CD4-positive, alpha-beta T cell treated with Interleukin-4 for 4 hours (primary cell): Measurements from ENCODE around the gene USP47.
"Not testable (repeated sequence)": the region's sequence is repeated elsewhere in the genome, so short reads cannot be mapped to it uniquely, and the experiment has no call there.

ENCODE experiments used
- DNase-seq: peaks from one replicate; pipeline ENCODE4 v3.0.0-alpha.2; 2020

Gene USP47

DNA sequence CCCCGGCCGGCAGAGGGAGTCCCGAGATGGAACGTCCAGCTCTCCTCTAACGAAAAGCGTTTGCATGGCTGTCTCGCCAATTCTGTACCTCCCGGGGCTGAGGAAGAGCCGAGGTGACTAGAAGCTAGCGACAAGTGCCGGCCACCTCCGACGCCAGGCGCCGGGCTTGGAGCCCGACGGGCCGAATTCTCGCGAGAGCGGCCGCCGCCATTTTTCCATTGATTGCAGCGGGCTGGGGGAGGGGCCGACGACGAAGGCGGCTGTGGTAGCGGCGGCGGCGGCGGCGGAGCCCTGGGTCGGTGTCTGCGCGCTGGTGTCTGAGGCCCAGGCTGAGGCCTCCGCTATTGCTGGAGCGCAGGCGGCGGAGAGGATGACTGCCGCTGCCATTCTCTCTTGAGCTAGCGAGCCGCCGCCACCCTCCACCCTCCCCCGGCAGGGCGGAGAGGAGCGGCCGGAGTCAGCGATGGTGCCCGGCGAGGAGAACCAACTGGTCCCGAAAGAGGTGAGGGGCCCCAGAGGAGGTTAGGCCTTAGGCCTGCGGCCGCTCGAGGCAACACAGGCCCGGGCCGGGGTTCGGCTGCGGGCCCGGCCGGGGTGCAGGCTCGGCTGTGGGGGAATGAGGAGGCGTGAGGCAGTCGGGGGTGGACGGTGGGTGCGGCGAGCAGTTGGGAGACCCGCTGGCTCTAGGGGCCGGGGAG, at the start of gene USP47:
Gene USP47, plus strand, starts transcription at position 250 of the 698 bp plus-strand sequence. Its CDS starts 214 bp downstream, at position 464.
- peak; percentile 93 for DNase-seq

GRCh38 chr11:11793073-11793472, 48.7 kb upstream of the USP47 start:
- no peak for DNase-seq

DNA sequence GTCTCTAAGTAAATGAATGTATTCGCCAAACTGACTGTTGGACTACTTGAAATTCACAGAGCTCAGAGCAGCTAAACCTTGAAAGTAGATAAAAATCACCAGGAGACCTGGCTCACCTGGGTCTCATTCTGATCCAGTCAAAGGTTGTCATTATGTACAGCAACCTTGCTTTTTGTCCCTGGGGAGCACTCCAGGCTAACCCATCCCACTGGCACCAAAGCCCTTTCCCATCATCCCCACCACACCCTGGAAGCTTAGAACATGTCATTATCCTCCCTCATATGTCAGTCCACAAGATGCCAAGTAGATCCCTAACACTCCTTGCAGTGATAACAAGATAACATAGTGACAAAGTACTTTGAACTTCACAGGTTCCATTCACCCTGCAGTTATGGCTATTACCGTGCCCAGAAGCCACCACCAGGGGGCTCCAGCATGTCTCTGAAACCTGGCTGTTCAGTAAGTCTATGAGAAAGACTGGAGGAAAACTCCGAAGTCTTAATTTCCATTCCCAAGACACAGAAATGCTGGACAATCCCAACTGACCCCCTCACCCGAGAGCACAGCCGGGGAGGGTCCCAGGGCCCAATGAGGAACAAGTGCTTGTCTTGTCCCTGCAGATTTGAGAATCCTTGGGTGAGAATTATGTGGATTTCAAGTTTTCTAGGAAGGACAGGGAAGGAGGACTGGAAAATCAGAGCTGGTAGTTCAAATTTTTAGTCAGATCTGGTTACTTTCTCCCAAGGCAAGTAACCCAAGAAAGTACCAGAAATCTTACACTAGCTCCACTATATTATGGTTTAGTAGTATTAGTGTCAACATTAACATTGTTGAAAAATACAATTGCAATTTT, 43.0 kb upstream of the USP47 start:
- DNase-seq, result peak; percentile 74

DNA sequence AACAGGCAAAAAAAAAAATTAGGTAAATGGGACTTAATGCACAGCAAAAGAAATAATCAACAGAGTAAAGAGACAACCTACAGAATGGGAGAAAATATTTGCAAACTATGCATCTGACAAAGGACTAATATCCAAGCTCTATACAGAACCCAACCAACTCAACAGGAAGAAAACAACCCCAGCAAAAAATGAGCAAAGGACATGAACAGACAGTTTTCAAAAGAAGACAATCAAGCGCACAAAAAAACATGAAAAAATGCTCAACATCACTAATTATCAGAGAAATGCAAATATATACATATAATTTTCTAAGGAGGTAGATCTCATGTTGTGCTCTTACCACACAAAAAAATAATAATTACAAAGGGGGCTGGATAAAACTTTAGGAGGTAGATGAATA, 36.5 kb upstream of the USP47 start:
- no peak for DNase-seq

DNA sequence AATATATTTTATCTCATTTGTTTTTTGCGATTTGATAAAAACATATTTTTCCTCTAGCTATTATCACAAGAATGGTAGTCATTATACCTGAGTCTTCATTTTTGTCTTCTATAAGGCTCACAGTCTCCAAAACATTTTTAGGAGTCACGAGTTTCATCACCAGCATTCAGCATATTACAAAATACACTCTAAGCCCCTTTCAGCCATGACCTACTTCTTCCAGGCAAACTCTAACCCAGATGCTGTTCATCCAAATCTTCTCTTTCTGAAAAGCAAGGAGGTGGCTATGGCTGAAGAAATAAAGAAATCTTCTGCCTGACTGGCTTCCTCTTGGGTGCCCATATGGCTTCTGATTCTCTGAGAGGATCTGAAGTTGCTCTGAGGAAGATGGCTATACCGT, 35.7 kb upstream of the USP47 start:
- no peak for DNase-seq

GRCh38 chr11:11806586-11806985, 35.2 kb upstream of the USP47 start:
- no peak for DNase-seq

- DNase-seq, result no peak
Measured at GRCh38 chr11:11807811-11808782, 33.7 kb upstream of the USP47 start.

DNA sequence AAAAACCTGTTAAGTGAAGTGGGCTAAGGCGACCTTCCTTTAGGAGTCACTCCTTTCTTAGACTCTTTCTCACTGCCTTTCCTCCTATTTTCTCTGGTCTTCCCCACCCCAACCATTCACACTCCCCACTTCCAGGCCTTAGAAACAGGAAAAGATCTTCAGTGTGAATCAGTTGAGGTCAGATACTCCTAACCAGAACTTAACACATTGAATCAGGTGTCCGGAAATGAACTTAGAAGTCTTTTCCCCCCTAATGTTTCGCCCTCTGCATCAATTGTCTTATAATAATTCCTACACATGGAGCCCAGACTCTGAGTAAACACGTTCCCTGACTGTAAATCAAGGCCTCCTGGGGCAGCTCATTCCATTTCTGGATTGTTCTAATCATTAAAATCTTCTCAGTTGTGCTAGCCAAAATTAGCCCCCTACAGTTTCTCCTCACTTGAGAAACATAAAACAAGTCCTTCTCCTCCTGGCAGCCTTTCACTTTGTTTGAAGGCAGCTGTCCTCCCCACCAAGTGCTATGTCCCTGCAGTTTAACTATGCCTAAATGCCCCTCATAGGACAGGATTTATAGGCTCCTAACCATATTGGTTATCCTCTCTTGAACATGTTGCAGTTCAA, 32.7 kb upstream of the USP47 start:
- DNase-seq, result no peak

DNA sequence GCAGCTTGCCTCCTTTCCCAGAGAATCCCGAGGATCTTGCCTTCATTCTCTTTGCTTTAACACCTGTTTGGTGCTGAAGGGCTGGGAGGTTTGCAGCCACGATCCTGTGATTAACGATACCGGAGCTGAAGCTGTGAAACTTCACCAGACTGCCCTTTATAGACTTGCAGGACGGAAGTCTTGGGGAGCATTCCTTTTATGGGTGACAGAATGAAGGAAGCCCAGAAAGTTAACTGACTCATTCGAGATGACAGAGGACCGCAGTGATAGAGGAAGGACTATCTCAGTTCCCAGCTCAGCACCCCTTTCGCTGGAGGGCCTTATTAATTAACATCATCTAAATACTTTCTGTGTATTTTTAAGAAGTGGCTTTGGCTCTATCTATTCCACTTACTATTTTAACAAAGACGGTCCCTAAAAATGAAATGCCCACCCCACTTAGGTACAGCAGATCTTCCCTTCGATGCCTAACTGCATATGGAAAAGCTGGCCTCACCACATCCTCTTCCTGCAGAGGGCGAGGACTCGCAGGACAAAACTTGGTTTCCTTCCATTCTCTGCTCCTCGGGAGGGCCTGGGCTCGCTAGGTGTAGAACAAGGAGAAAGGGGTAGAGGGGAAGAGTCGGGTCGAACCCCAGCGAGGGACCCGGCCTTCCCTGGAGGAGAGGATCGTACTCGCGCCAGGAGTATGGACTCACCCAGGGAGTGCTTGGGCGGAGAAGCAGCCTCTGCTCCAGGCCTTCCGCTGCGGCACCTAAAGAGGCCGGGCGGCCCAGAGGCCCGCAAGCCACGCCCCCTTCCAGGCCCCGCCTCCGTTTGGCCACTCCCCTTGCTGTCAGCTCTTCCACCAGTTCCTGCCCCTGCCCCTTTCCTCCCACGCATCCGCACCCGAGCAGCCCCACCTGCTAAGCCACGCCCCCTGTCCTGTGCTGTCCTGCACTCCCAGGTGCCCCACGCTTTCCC, 30.7 kb upstream of the USP47 start:
- no peak for DNase-seq

GRCh38 chr11:11813288-11813962, 28.3 kb upstream of the USP47 start:
- DNase-seq, result no peak

DNA sequence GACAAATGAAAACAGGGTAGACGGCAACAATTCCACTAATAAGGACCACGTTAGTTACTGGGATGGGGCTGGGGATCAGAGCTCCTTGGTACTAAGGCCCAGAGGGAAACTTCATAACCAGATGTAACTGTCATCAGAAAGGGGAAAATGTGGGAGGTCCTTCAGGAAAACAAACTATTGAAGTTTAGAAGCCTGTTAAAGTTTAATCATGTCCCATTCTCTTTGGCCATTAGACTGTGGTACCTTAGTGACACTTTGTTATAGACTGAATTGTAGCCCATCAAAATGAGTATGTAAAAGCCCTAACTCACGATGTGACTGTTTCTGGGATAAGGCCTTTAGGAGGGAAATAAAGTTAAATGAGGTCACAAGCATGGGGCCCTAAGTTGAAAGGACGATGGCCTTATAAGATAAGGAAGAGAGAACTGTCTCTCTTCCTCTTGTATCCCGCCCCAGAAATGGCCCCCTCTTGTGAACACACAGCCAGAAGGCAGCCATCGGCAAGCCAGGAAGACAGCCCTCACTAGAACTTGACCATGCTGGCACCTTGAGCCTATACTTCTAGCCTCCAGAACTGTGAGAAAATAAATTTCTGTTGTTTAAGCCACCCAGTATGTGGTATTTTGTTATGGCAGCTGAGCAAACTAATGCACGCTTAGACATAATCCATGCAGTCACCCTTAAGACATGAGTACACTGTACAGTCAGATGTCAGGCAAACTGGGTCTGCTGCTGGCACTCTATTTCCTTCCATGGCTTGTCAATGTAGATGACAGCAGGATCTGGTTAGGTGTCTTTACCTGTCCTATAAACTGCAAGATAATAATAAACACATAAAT, 26.9 kb upstream of the USP47 start:
- DNase-seq, result no peak

DNA sequence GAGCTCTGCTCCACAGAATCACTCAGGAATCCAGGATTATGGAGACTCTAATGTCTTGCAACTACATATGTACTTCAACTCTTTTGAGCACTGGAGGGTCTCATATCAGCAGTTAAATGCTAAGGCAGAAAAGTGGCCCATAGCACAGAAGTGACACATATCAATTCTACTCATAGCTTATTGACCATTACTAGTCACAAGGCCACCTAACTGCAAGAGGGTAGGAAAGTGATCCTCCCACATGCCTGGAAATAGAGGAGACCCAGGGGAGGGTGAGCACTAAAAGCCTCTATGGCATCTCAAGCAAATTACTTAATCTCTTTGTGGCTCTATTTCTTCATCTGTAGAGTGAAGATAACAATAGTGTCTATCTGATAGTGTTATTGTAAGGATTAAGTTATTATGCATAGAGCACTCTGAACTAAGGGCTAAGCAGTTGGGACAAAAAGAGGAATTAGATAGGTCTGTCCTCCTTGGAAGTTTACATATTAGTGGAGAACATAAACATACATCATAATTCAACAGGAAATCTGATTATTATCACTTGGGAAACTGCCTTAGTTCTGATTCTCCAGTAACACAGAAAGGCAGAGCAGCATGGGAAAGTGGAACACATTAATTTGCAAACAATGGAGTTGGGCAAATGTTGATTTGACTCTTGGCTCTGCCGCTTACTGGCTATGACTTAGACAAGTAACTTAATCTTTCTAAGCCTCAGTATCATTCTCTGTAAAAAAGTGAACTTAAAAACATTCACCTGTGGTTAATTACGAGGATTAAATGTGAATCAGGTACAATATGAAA, 25.1 kb upstream of the USP47 start:
- DNase-seq, result no peak

GRCh38 chr11:11817957-11818356, 23.8 kb upstream of the USP47 start:
- no peak for DNase-seq

DNA sequence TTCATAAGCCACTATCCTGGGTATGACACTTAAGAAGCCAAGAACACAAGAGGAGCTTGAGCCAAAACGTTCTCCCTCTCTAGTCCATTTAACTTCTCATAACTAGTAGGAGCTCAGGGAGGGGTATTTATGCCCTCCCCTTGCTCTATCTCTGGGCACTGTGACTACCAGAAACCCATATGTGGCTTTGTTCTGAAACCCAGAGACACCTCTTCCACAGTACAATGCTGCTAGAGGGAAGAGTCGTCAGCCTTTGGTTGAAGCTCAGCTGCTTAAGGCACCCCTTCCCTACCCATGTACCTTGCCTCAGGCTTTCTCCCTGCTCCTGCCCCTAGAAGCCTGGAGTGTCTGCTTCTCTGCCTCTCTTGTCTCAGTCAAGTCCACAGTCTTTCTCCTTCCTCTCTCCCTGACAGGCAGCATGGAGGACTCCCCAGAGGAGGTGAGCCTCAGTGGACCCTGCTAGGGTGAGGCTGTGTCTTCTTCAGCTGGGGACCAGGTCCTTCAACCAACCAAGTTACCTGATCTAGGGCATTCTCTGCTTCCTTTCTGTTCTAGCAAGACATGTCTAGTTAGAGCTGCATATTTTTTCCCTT, 23.1 kb upstream of the USP47 start:
- DNase-seq, result no peak

GRCh38 chr11:11821899-11822298, 19.9 kb upstream of the USP47 start:
- no peak for DNase-seq

DNA sequence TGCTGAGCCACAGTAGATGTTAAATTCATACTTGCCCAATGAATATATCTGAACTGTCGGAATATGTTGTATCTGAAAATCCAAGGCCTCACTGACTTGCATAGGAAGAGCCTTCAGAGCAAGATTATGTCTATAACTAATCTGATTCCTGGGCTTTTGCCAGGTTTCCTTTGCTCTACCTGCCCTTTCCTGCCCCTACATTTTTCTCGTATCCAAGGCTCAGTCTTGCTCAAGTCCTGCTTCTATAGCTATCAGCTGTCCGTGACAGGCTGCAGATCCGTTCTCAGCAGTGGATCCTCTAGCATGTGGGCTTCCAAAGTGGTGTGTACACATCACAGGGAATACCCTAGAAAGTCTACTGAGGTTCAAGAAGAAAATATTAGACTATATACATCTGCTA, 18.8 kb upstream of the USP47 start:
- no peak for DNase-seq

DNA sequence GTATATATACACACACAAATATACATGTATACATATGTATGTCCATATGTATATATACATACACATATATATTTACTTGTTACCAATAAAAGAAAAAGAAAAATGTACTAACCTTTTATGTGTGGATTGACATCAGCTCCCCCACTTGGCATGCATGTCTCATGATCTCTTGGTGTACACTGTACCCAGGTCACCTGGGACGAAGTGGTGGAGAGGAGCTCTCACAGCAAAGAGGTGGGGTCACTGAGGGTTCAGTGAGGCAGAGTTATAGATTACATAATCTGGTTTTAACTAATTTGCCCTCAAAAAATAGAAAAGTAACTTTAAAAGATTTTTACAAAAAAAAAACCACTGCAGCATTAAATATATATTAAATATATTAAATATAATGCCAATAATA, 15.5 kb upstream of the USP47 start:
- no peak for DNase-seq

GRCh38 chr11:11827272-11827671, 14.5 kb upstream of the USP47 start:
- DNase-seq, result no peak

DNA sequence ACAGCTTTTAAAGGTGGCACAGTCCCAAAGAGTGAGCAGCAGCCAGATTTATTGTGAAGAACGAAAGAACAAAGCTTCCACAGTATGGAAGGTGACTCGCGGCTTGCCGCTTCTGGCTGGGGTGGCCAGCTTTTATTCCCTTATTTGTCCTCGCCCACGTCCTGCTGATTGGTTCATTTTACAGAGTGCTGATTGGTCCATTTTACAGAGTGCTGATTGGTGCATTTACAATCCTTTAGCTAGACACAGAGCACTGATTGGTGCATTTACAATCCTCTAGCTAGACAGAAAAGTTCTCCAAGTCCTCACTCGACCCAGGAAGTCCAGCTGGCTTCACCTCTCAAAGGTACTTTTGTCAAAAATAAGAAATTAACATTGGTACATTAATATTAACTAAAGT, 10.4 kb upstream of the USP47 start:
- not testable (repeated sequence) for DNase-seq
